Right renal pelvis (tissue), 4 donors: ENCODE data around the gene TAX1BP1. TPM values are rescaled to one million over a fixed set of nuclear protein-coding genes. Genes with fewer than 3 reads are reported as not detected.

Experiments
- DNase-seq, 4 donors: peaks; one replicate each; pipeline ENCODE4 v3.0.0-alpha.2; 2013; ENCODE audit warnings: low read depth in 4 of 4, low spot score in 3 of 4, missing footprints in 1 of 4
- polyA plus RNA-seq, 4 donors: library from polyadenylated mRNA; unstranded; fragments of 120-200 nt; gene quantifications; one replicate each; pipeline ENCODE4 v1.2.1, GENCODE V29; 2013; ENCODE audit not compliant: insufficient read length in 4 of 4

TAX1BP1 gene
- polyA plus RNA-seq = 100 to 1,000 TPM; 111 to 130 (median 127) TPM

- peak; percentile 88 to 94 (median 88) for DNase-seq
Observed at GRCh38 chr7:27739909-27740448, at the start of gene TAX1BP1. TAX1BP1 (plus strand) TSS chr7:27740162; CDS start chr7:27748525, 8,363 bp downstream.

GRCh38 chr7:27690649-27691048 is 49.3 kb upstream of the TAX1BP1 start:
- no peak for DNase-seq

GRCh38 chr7:27693794-27694193 is 46.2 kb upstream of the TAX1BP1 start:
- no peak for DNase-seq

- no peak for DNase-seq
Observed at GRCh38 chr7:27695096-27695495, 44.9 kb upstream of the TAX1BP1 start.

GRCh38 chr7:27697861-27698430 is 42.0 kb upstream of the TAX1BP1 start:
- no peak for DNase-seq

- DNase-seq = no peak
Observed at GRCh38 chr7:27699751-27700150, 40.2 kb upstream of the TAX1BP1 start.

GRCh38 chr7:27700501-27700900 is 39.5 kb upstream of the TAX1BP1 start:
- no peak for DNase-seq

GRCh38 chr7:27703181-27703580 is 36.8 kb upstream of the TAX1BP1 start:
- no peak for DNase-seq

GRCh38 chr7:27704422-27705199 is 35.4 kb upstream of the TAX1BP1 start:
- no peak for DNase-seq

GRCh38 chr7:27705200-27705594 is 34.8 kb upstream of the TAX1BP1 start:
- no peak for DNase-seq

GRCh38 chr7:27708485-27708884 is 31.5 kb upstream of the TAX1BP1 start:
- no peak for DNase-seq

GRCh38 chr7:27709137-27710075 is 30.6 kb upstream of the TAX1BP1 start:
- no peak for DNase-seq

GRCh38 chr7:27712217-27712616 is 27.7 kb upstream of the TAX1BP1 start:
- no peak for DNase-seq

- DNase-seq = no peak
Observed at GRCh38 chr7:27714831-27715444, 25.0 kb upstream of the TAX1BP1 start.

GRCh38 chr7:27723085-27723484 is 16.9 kb upstream of the TAX1BP1 start:
- DNase-seq = no peak

GRCh38 chr7:27727058-27727457 is 12.9 kb upstream of the TAX1BP1 start:
- no peak for DNase-seq

- no peak for DNase-seq
Observed at GRCh38 chr7:27730112-27730511, 9.8 kb upstream of the TAX1BP1 start.

- DNase-seq = no peak
Observed at GRCh38 chr7:27734583-27734982, 5.4 kb upstream of the TAX1BP1 start.

- no peak for DNase-seq
Observed at GRCh38 chr7:27735165-27735564, 4.8 kb upstream of the TAX1BP1 start.

- DNase-seq = no peak
Observed at GRCh38 chr7:27735831-27736230, 4.1 kb upstream of the TAX1BP1 start.
